Osteocyte (in vitro differentiated cells): ENCODE data around the gene KRTAP1-3. TPM values are rescaled to one million over a fixed set of nuclear protein-coding genes. Genes with fewer than 3 reads are reported as not detected.

Source experiments
- DNase-seq: peaks from one replicate; pipeline ENCODE4 v3.0.0; 2021; ENCODE audit warnings: mixed read lengths; ENCODE audit not compliant: unreplicated experiment; ENCODE audit errors: extremely low spot score
- H3K27ac Mint-ChIP-seq: one replicate; pipeline ENCODE4 v1.8.0; 2021; ENCODE audit warnings: mild to moderate bottlenecking, mixed read lengths; ENCODE audit not compliant: unreplicated experiment
- H3K27me3 Mint-ChIP-seq: one replicate; pipeline ENCODE4 v1.8.0; 2021; ENCODE audit warnings: mixed read lengths; ENCODE audit not compliant: unreplicated experiment
- H3K36me3 Mint-ChIP-seq: one replicate; pipeline ENCODE4 v1.8.0; 2021; ENCODE audit warnings: mixed read lengths; ENCODE audit not compliant: unreplicated experiment
- H3K4me1 Mint-ChIP-seq: one replicate; pipeline ENCODE4 v1.8.0; 2021; ENCODE audit warnings: mixed read lengths; ENCODE audit not compliant: unreplicated experiment
- H3K4me3 Mint-ChIP-seq: one replicate; pipeline ENCODE4 v1.8.0; 2021; ENCODE audit warnings: mild to moderate bottlenecking, moderate library complexity, mixed read lengths; ENCODE audit not compliant: unreplicated experiment
- H3K9me3 Mint-ChIP-seq: one replicate; pipeline ENCODE4 v1.8.0; 2021; ENCODE audit warnings: mixed read lengths; ENCODE audit not compliant: unreplicated experiment
- total RNA-seq: library from RNA; stranded (reverse); gene quantifications from 2 replicates; pipeline ENCODE4 v1.2.1, GENCODE V29; 2021
- TF ChIP-seq, protein P1 (sequence below): fragments of 200-600 bp; sonication (generic); IDR thresholded peaks from 2 replicates; pipeline ENCODE4 v1.5.0; 2021; ENCODE audit warnings: antibody characterized with exemption, mild to moderate bottlenecking, moderate library complexity

The KRTAP1-3 gene
- total RNA-seq, 1 donor from 2014 or later, result not detected

DNA sequence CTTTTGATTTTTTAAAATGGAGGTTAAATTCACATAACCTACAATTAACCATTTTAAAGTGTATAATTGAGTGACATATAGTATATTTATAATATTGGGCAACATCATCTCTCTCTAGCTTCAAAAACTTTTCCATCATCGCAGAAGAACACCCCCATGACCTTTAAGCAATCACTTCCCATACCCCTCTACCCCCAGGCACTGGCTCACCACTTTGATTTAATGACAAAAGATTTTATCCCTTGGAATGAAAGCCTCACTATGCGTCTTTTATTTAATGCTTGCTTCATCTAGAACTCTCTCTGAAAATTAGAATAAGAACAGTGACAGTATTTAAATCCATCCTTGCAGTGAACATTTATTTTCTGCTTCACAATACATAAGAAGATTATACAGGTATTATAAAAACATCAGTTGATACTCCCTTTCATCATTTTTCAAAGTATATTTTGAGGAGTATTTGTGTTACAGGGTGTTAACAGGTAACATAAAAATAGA lies 3.2 kb upstream of the KRTAP1-3 start:
- no peak overlapping the region for H3K27ac Mint-ChIP-seq
- no peak overlapping the region for H3K4me3 Mint-ChIP-seq
- no peaks in the 10 kb centered on the region for H3K36me3 Mint-ChIP-seq
- no peak for DNase-seq
- H3K9me3 Mint-ChIP-seq, result peaks cover 6% of the 10 kb centered on the region
- H3K4me1 Mint-ChIP-seq, result no peaks in the 10 kb centered on the region
- TF ChIP-seq, protein P1, sequence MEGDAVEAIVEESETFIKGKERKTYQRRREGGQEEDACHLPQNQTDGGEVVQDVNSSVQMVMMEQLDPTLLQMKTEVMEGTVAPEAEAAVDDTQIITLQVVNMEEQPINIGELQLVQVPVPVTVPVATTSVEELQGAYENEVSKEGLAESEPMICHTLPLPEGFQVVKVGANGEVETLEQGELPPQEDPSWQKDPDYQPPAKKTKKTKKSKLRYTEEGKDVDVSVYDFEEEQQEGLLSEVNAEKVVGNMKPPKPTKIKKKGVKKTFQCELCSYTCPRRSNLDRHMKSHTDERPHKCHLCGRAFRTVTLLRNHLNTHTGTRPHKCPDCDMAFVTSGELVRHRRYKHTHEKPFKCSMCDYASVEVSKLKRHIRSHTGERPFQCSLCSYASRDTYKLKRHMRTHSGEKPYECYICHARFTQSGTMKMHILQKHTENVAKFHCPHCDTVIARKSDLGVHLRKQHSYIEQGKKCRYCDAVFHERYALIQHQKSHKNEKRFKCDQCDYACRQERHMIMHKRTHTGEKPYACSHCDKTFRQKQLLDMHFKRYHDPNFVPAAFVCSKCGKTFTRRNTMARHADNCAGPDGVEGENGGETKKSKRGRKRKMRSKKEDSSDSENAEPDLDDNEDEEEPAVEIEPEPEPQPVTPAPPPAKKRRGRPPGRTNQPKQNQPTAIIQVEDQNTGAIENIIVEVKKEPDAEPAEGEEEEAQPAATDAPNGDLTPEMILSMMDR, result no peak
- H3K27me3 Mint-ChIP-seq, result no peaks in the 10 kb centered on the region

DNA sequence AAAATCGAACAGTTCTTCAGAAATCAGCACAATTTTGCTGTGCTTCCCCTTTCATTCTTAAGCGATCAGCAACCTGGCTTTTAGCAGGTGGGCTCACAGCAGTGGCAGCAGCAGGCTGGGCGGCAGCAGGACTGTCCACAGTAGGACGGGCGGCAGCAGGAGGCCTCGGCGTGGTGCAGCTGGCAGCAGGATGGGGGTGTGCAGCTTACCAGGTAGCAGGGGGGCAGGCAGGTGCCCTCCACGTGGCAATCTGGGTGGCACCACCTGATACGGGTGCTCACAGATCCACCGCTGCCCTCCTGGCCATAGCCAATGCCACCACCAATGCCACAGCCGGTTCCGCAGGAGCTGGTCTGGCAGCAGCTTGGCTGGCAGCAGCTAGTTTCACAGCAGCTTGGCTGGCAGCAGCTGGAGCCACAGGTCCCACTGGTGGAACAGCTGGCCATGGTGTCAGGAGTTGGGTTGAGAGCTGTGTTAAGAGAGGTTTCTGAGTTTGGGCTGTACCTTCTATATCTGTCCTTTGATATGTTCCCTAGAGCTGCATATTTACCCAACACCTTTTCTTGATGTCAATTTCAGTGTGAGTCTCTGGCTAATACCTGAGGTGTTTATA lies 4.9 kb downstream of the KRTAP1-3 start, which contains the start of gene KRTAP1-4:
TSS of gene KRTAP1-4 (minus strand) at position 563 of the 613 bp plus-strand sequence. CDS start at position 446, 117 bp downstream.
- TF ChIP-seq, protein P1, result no peak
- H3K27me3 Mint-ChIP-seq, result no peaks in the 10 kb centered on the region
- no peak within 1 kb of the TSS for H3K27ac Mint-ChIP-seq
- no peaks in the 10 kb centered on the region for H3K36me3 Mint-ChIP-seq
- DNase-seq, result no peak
- peaks cover 5% of the 10 kb centered on the region for H3K4me1 Mint-ChIP-seq
- H3K9me3 Mint-ChIP-seq, result no peaks in the 10 kb centered on the region
- H3K4me3 Mint-ChIP-seq, result no peak within 1 kb of the TSS

DNA sequence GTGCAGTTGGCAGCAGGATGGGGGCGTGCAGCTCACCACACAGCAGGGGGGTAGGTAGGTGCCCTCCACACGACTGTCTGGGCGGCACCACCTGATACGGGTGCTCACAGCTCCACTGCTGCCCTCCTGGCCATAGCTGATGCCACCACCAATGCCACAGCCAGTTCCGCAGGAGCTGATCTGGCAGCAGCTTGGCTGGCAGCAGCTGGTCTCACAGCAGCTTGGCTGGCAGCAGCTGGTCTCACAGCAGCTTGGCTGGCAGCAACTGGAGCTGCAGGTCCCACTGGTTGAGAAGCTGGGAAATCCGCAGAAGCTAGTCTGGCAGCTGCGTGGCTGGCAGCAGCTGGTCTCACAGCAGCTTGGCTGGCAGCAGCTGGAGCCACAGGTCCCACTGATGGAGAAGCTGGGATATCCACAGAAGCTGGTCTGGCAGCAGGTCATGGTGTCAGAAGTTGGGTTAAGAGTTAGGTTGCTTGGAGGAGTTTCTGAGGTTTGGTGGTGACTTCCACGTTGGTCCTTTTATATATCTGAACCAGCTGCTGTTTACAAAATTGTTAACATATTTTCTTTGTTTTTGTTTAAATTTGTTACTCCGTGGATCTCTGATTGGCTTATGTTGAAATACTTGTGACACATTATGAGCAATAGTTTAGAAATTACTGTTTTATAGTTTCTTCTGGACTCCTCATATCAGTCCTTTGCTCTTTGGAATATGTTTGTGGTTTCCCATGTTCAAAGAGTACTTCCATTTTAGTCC lies 7.8 kb downstream of the KRTAP1-3 start, which contains the start of gene KRTAP1-5:
TSS of gene KRTAP1-5 (minus strand) at position 494 of the 757 bp plus-strand sequence. CDS start at position 441, 53 bp downstream.
- no peaks in the 10 kb centered on the region for H3K27me3 Mint-ChIP-seq
- no peak for DNase-seq
- H3K4me1 Mint-ChIP-seq, result peaks cover 5% of the 10 kb centered on the region
- no peak within 1 kb of the TSS for H3K4me3 Mint-ChIP-seq
- no peak within 1 kb of the TSS for H3K27ac Mint-ChIP-seq
- no peaks in the 10 kb centered on the region for H3K36me3 Mint-ChIP-seq
- no peaks in the 10 kb centered on the region for H3K9me3 Mint-ChIP-seq
- TF ChIP-seq, protein P1, result no peak

DNA sequence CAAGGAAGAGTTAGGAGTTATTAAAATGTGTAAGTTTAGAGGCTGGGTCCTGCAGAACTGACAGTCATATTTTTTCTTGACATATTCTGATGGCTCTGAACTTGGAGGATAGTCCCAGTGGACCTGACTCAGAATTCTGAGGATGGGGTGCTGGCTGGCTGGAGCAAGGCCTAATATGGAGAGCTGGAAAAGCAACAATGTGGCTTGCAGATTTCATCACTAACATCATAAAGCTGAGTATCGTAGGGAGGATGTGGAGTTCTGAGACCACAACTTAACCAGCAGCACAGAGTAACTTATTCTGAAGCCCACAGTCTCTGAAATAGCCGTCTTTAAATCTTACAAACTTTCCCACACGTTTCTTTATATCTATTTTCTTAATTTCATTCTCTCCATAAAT lies 10.0 kb downstream of the KRTAP1-3 start:
- H3K36me3 Mint-ChIP-seq, result no peaks in the 10 kb centered on the region
- DNase-seq, result no peak
- H3K27ac Mint-ChIP-seq, result no peak overlapping the region
- H3K27me3 Mint-ChIP-seq, result no peaks in the 10 kb centered on the region
- no peak overlapping the region for H3K4me3 Mint-ChIP-seq
- TF ChIP-seq, protein P1, result no peak
- H3K9me3 Mint-ChIP-seq, result peaks cover 6% of the 10 kb centered on the region
- H3K4me1 Mint-ChIP-seq, result peaks cover 8% of the 10 kb centered on the region

DNA sequence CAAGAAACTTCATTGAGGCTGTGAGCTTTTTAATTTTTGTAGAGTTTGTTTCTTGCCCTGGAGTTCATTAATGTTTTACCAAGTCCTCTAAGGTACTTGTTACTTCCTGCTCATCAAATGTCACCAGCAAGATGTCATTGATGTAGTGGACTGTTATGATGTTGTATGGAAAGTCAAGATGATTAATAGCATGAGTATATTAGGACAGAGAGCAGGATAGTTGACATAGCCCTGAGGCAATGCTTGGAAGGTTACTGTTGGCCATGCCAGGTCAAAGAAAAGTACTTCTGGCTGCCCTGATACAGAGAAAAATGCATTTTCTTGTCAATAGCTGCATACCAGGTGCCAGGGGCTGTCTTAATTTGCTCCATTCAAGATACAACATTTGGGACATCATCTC lies 14.3 kb downstream of the KRTAP1-3 start:
- Mint-ChIP-seq H3K27ac (no peak overlapping the region), H3K4me3 (no peak overlapping the region), H3K9me3 (peaks cover 6% of the 10 kb centered on the region), H3K4me1 (peaks cover 3% of the 10 kb centered on the region), H3K27me3 (no peaks in the 10 kb centered on the region), H3K36me3 (peaks cover 2% of the 10 kb centered on the region)
- TF ChIP-seq, protein P1, result no peak
- no peak for DNase-seq
